HepG2 (cell line): ENCODE measurements around the gene WDR20. TPM values are rescaled to one million over a fixed set of nuclear protein-coding genes. Genes with fewer than 3 reads are reported as not detected.

Source experiments
- ATAC-seq: fragments of 200-7000 bp; cut with Tn5 transposase; 3 replicates; pipeline ENCODE4 v1.9.1; 2020; ENCODE audit warnings: mild to moderate bottlenecking, moderate library complexity
- BruUV-seq: library from RNA; stranded (reverse); fragments of 400-500 nt; replicated peaks from 2 replicates; lab custom pipeline; 2021; lab: Mats Ljungman, UMichigan
- CTCF ChIA-PET: fragments of 300-600 bp; formaldehyde crosslinking; extraction: SDS; loops from one replicate; lab custom pipeline; 2021; ENCODE audit warnings: low total read pairs, inconsistent platforms, low intra/inter-chr PET ratio; lab: Yijun Ruan, JAX
- POLR2A ChIA-PET: fragments of 350-600 bp; sonication (Branson Sonifier 250); formaldehyde crosslinking; loops from one replicate; lab custom pipeline; 2020; ENCODE audit warnings: antibody characterized with exemption, inconsistent platforms; lab: Yijun Ruan, JAX
- DNase-seq: peaks from one replicate; pipeline ENCODE4 v3.0.0-alpha.2; 2015; ENCODE audit warnings: low spot score
- FAIRE-seq: peaks from 3 replicates; lab custom pipeline; 2011; peaks lifted over from hg19 to GRCh38; lab: Jason Lieb, UNC
- H2AFZ ChIP-seq: one replicate; pipeline ENCODE4 v1.6.1; 2011; ENCODE audit warnings: low read length, inconsistent platforms
- H3K27ac ChIP-seq: fragments of 300-600 bp; 3 replicates; pipeline ENCODE4 v1.8.0; 2011; ENCODE audit warnings: mixed run types, mild to moderate bottlenecking, mixed read lengths, low read length, inconsistent platforms; ENCODE audit not compliant: insufficient read depth; ENCODE audit errors: extremely low read length
- H3K27me3 ChIP-seq, 2 experiments: fragments of 200-600 bp in 1 of 2; 2 replicates in 1 of 2; 3 replicates in 1 of 2; pipeline versions ENCODE4 v1.6.0 to v1.8.0; 2011; ENCODE audit warnings: low read length in 2 of 2, mild to moderate bottlenecking in 2 of 2, moderate library complexity in 2 of 2, inconsistent platforms in 1 of 2; ENCODE audit not compliant: insufficient read depth in 2 of 2, control insufficient read depth in 1 of 2
- H3K36me3 ChIP-seq, 2 experiments: fragments of 200-600 bp in 1 of 2; replicated peaks in 1 of 2; 2 replicates in 1 of 2; 3 replicates in 1 of 2; pipeline versions ENCODE4 v1.5.1 to v1.8.0; 2011; ENCODE audit warnings: low read length in 2 of 2, inconsistent platforms in 1 of 2; ENCODE audit not compliant: insufficient read depth in 2 of 2, control insufficient read depth in 1 of 2
- H3K4me1 ChIP-seq: 2 replicates; pipeline ENCODE4 v1.5.1; 2012; ENCODE audit warnings: low read length, inconsistent platforms; ENCODE audit not compliant: insufficient read depth
- H3K4me2 ChIP-seq: 2 replicates; pipeline ENCODE4 v1.6.0; 2011; ENCODE audit warnings: low read depth, low read length, inconsistent platforms
- H3K4me3 ChIP-seq, 3 experiments: fragments of 200-600 bp in 1 of 3; sonication (generic), shearing (Covaris generic) in 1 of 3; replicated peaks in 1 of 3; 2 replicates each; pipeline ENCODE4 v1.5.1; 2011 to 2016; ENCODE audit warnings: low read length in 3 of 3, inconsistent platforms in 2 of 3, low read depth in 2 of 3, mild to moderate bottlenecking in 2 of 3, control low read depth in 1 of 3, mixed read lengths in 1 of 3; ENCODE audit not compliant: insufficient read depth in 1 of 3
- H3K79me2 ChIP-seq: one replicate; pipeline ENCODE4 v1.6.1; 2011; ENCODE audit warnings: low read length, inconsistent platforms; ENCODE audit not compliant: insufficient read depth
- H3K9ac ChIP-seq: 2 replicates; pipeline ENCODE4 v1.6.0; 2011; ENCODE audit warnings: mild to moderate bottlenecking, low read depth, low read length, inconsistent platforms; ENCODE audit not compliant: insufficient read depth
- H3K9me3 ChIP-seq: 2 replicates; pipeline ENCODE4 v1.5.1; 2012; ENCODE audit warnings: mild to moderate bottlenecking, low read length
- H4K20me1 ChIP-seq: 2 replicates; pipeline ENCODE4 v1.6.0; 2011; ENCODE audit warnings: inconsistent platforms, mild to moderate bottlenecking, low read length, moderate library complexity; ENCODE audit not compliant: insufficient read depth
- GATA4 ChIP-seq: sonication (generic); IDR thresholded peaks from 2 replicates; pipeline ENCODE4 v1.6.1; 2016; ENCODE audit warnings: antibody characterized with exemption, low read depth, borderline replicate concordance
- HDAC1 ChIP-seq: sonication (generic); formaldehyde crosslinking; IDR thresholded peaks from 2 replicates; pipeline ENCODE4 v1.5.1; 2020; ENCODE audit warnings: mild to moderate bottlenecking, missing genetic modification reagents
- MTF2 ChIP-seq: sonication (generic); formaldehyde crosslinking; IDR thresholded peaks from 2 replicates; pipeline ENCODE4 v1.5.0; 2020; ENCODE audit warnings: missing genetic modification reagents, borderline replicate concordance
- NFKBIZ ChIP-seq: IDR thresholded peaks from 2 replicates; pipeline ENCODE4 v1.6.1; 2018; ENCODE audit warnings: missing genetic modification reagents, missing compliant biosample characterization
- NPAS2 ChIP-seq: sonication (generic); formaldehyde crosslinking; IDR thresholded peaks from 2 replicates; pipeline ENCODE4 v1.8.0; 2022; ENCODE audit warnings: mild to moderate bottlenecking, missing genetic modification reagents, borderline replicate concordance
- PPARG ChIP-seq: conservative IDR thresholded peaks from 2 replicates; pipeline ENCODE4 v1.6.1; 2016; ENCODE audit warnings: missing biosample characterization, missing genetic modification reagents
- REPIN1 ChIP-seq: sonication (generic); formaldehyde crosslinking; IDR thresholded peaks from 2 replicates; pipeline ENCODE4 v1.8.0; 2022; ENCODE audit warnings: missing genetic modification reagents, low read depth, mild to moderate bottlenecking, borderline replicate concordance
- SCMH1 ChIP-seq: sonication (generic); formaldehyde crosslinking; IDR thresholded peaks from 2 replicates; pipeline ENCODE4 v1.9.0; 2021; ENCODE audit warnings: missing genetic modification reagents, mild to moderate bottlenecking, borderline replicate concordance
- SUZ12 ChIP-seq: fragments of 150-350 bp; IDR thresholded peaks from 2 replicates; pipeline ENCODE4 v1.6.1; 2014; ENCODE audit warnings: low read depth, low read length
- TCF12 ChIP-seq, 2 experiments: fragments of 450-650 bp in 1 of 2; sonication (generic) in 1 of 2; formaldehyde crosslinking in 1 of 2; IDR thresholded peaks; 2 replicates each; pipeline versions ENCODE4 v1.6.1 to v1.8.0; 2017 to 2022; ENCODE audit warnings: antibody characterized with exemption in 1 of 2, mild to moderate bottlenecking in 1 of 2, missing genetic modification reagents in 1 of 2, moderate library complexity in 1 of 2
- TEAD2 ChIP-seq: sonication (generic); formaldehyde crosslinking; IDR thresholded peaks from 2 replicates; pipeline ENCODE4 v1.9.0; 2021; ENCODE audit warnings: missing genetic modification reagents
- ZBTB3 ChIP-seq: sonication (generic); formaldehyde crosslinking; IDR thresholded peaks from 2 replicates; pipeline ENCODE4 v1.4.0; 2020; ENCODE audit warnings: low read depth, mild to moderate bottlenecking, moderate library complexity, missing genetic modification reagents, borderline replicate concordance
- ZNF232 ChIP-seq: sonication (generic); formaldehyde crosslinking; IDR thresholded peaks from 2 replicates; pipeline ENCODE4 v1.4.0; 2020; ENCODE audit warnings: missing genetic modification reagents, borderline replicate concordance
- ZNF292 ChIP-seq: sonication (generic); formaldehyde crosslinking; IDR thresholded peaks from 2 replicates; pipeline ENCODE4 v1.8.1; 2022; ENCODE audit warnings: mild to moderate bottlenecking, low read depth, missing genetic modification reagents, borderline replicate concordance
- ZNF333 ChIP-seq: sonication (generic); formaldehyde crosslinking; IDR thresholded peaks from 2 replicates; pipeline ENCODE4 v1.4.0; 2020; ENCODE audit warnings: mild to moderate bottlenecking, missing genetic modification reagents, borderline replicate concordance
- ZNF354B ChIP-seq: sonication (generic); formaldehyde crosslinking; IDR thresholded peaks from 2 replicates; pipeline ENCODE4 v1.8.0; 2022; ENCODE audit warnings: mild to moderate bottlenecking, missing genetic modification reagents
- ZSCAN30 ChIP-seq: sonication (generic); formaldehyde crosslinking; IDR thresholded peaks from 2 replicates; pipeline ENCODE4 v1.5.0; 2020; ENCODE audit warnings: mild to moderate bottlenecking, missing genetic modification reagents
- in situ Hi-C: cut with HindIII; loops from 2 replicates; pipeline ENCODE4 v1.10.0; 2017; ENCODE audit warnings: low pct_unique_long_range_greater_than_20kb; ENCODE audit not compliant: extremely low pct_ligation_motif_present
- intact Hi-C: fragments of 100-400 bp; cut with micrococcal nuclease; formaldehyde crosslinking; loops from one replicate; pipeline ENCODE4 v1.10.0; 2022; ENCODE audit not compliant: unreplicated experiment
- polyA plus RNA-seq, 8 experiments: library from polyadenylated mRNA; depleted of rRNA in 3 of 8; stranded (reverse) in 7 of 8; unstranded in 1 of 8; fragments of >200 nt; fragmentation: Illumina TruSeq in 4 of 8; extraction: Trizol in 4 of 8; gene quantifications; 2 replicates each; pipeline versions ENCODE4 v1.2.1 to v1.2.3, GENCODE V29; 2011 to 2016; ENCODE audit warnings: low read depth in 4 of 8, missing spikeins in 1 of 8, mixed read lengths in 1 of 8; ENCODE audit not compliant: insufficient read depth in 1 of 8
- total RNA-seq, 5 experiments: library from RNA; depleted of rRNA; stranded (reverse); fragments of >200 nt; fragmentation: Illumina TruSeq; extraction: Trizol; gene quantifications; 2 replicates each; pipeline ENCODE4 v1.2.3, GENCODE V29; 2016; ENCODE audit warnings: low read depth in 1 of 5
- TF ChIP-seq, protein P1 (sequence below): sonication (generic); formaldehyde crosslinking; IDR thresholded peaks from 2 replicates; pipeline ENCODE4 v1.8.0; 2022; ENCODE audit warnings: missing genetic modification reagents, low read depth, mild to moderate bottlenecking, borderline replicate concordance
- TF ChIP-seq, protein P2 (sequence below): sonication (generic); formaldehyde crosslinking; IDR thresholded peaks from 2 replicates; pipeline ENCODE4 v1.4.0; 2020; ENCODE audit warnings: mild to moderate bottlenecking, missing genetic modification reagents
- TF ChIP-seq, protein P3 (sequence below): sonication (generic); formaldehyde crosslinking; IDR thresholded peaks from 2 replicates; pipeline ENCODE4 v1.5.1; 2020; ENCODE audit warnings: missing genetic modification reagents, mild to moderate bottlenecking, borderline replicate concordance
- TF ChIP-seq, protein P4 (sequence below): sonication (generic); formaldehyde crosslinking; IDR thresholded peaks from 2 replicates; pipeline ENCODE4 v1.4.0; 2020; ENCODE audit warnings: mild to moderate bottlenecking, missing genetic modification reagents

WDR20 gene
- total and polyA plus RNA-seq, 2 of the 13 experiments (the other 11 are each of a cell fraction or from before 2014, with no cell fraction given): 10.4 to 23.2 TPM

DNA sequence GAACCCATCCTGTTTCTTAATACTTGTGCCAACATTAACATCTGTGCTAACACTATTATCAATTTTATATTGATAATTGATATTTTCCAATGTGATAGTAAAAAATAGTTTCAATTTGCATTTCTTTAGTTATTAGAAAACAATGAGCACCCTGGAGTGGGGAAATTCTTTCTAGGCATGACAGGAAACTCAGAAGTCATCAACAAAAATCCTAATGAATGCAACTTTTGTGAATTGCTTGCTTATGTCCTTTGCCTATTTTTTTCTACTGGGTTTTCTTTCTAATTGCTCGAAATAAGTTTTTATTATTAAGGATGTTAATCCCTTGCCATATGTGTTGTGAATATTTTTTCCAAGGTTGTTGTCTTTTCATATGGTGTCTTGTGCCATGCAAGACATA is 18.1 kb upstream of the WDR20 start (continued):
- TF ChIP-seq ZSCAN30 (CRISPR knock-in tag): no peak
- TF ChIP-seq REPIN1: no peak
- no peak for TF ChIP-seq GATA4
- no peak for TF ChIP-seq HDAC1 (CRISPR knock-in tag)
- no peak for TF ChIP-seq TEAD2 (CRISPR knock-in tag)
- no peak for TF ChIP-seq MTF2
- no peak for TF ChIP-seq SUZ12
- no peak for TF ChIP-seq TCF12 (IDR thresholded peaks at IDR 0.05)
- TF ChIP-seq TCF12 (CRISPR knock-in tag; IDR thresholded peaks at IDR 0.05): no peak
- TF ChIP-seq, protein P1, sequence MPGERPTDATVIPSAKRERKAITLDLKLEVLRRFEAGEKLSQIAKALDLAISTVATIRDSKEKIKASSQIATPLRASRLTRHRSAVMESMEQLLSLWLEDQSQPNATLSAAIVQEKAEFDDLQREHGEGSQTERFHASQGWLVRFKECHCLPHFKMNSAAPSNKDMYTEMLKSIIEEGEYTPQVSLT (CRISPR knock-in tag): no peak
- no peak for TF ChIP-seq ZNF232 (CRISPR knock-in tag)
- TF ChIP-seq NFKBIZ: no peak
- TF ChIP-seq ZBTB3 (CRISPR knock-in tag): no peak
- TF ChIP-seq PPARG (CRISPR knock-in tag): no peak
- TF ChIP-seq, protein P2, sequence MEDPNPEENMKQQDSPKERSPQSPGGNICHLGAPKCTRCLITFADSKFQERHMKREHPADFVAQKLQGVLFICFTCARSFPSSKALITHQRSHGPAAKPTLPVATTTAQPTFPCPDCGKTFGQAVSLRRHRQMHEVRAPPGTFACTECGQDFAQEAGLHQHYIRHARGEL (CRISPR knock-in tag): no peak
- TF ChIP-seq, all 625 proteins: peak for 0

DNA sequence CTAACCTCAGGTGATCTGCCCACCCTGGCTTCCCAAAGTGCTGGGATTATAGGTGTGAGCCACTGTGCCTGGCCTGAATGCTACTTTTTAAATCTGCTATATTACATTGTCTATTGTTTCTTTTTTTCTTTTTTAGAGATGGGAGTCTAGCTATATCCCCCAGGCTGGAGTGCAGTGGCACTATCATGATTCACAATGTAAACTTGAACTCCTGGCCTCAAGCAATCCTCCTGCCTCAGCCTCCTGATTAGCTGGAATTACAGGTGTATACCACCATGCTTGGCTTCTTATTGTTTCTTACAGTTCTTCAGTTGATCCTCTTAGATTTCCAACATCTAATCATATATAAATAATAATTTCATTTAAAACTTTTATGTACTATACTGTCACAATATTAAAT is 15.3 kb upstream of the WDR20 start:
- DNase-seq (no peak), ATAC-seq (no peak), FAIRE-seq (no peak)
- POLR2A ChIA-PET: no interaction called here
- H3K4me3 ChIP-seq: no peak overlapping the region
- no TSS peak for BruUV-seq
- no peaks in the 10 kb centered on the region for H3K9me3 ChIP-seq
- no peak overlapping the region for H3K27ac ChIP-seq
- H2AFZ ChIP-seq: no peak overlapping the region
- H3K4me1 ChIP-seq: no peaks in the 10 kb centered on the region
- no peaks in the 10 kb centered on the region for H3K79me2 ChIP-seq
- H3K36me3 ChIP-seq: no peaks in the 10 kb centered on the region
- no peaks in the 10 kb centered on the region for H3K27me3 ChIP-seq
- CTCF ChIA-PET: no interaction called here
- no peak overlapping the region for H3K4me2 ChIP-seq
- H3K9ac ChIP-seq: no peak overlapping the region
- intact Hi-C loops: no loop called here
- in situ Hi-C loops: no loop called here
- no peaks in the 10 kb centered on the region for H4K20me1 ChIP-seq
- TF ChIP-seq NPAS2: no peak
- TF ChIP-seq, protein P3, sequence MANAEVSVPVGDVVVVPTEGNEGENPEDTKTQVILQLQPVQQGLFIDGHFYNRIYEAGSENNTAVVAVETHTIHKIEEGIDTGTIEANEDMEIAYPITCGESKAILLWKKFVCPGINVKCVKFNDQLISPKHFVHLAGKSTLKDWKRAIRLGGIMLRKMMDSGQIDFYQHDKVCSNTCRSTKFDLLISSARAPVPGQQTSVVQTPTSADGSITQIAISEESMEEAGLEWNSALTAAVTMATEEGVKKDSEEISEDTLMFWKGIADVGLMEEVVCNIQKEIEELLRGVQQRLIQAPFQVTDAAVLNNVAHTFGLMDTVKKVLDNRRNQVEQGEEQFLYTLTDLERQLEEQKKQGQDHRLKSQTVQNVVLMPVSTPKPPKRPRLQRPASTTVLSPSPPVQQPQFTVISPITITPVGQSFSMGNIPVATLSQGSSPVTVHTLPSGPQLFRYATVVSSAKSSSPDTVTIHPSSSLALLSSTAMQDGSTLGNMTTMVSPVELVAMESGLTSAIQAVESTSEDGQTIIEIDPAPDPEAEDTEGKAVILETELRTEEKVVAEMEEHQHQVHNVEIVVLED (CRISPR knock-in tag): no peak
- no peak for TF ChIP-seq SCMH1 (CRISPR knock-in tag)
- TF ChIP-seq ZNF292: no peak
- TF ChIP-seq ZNF333 (CRISPR knock-in tag): no peak
- TF ChIP-seq, protein P4, sequence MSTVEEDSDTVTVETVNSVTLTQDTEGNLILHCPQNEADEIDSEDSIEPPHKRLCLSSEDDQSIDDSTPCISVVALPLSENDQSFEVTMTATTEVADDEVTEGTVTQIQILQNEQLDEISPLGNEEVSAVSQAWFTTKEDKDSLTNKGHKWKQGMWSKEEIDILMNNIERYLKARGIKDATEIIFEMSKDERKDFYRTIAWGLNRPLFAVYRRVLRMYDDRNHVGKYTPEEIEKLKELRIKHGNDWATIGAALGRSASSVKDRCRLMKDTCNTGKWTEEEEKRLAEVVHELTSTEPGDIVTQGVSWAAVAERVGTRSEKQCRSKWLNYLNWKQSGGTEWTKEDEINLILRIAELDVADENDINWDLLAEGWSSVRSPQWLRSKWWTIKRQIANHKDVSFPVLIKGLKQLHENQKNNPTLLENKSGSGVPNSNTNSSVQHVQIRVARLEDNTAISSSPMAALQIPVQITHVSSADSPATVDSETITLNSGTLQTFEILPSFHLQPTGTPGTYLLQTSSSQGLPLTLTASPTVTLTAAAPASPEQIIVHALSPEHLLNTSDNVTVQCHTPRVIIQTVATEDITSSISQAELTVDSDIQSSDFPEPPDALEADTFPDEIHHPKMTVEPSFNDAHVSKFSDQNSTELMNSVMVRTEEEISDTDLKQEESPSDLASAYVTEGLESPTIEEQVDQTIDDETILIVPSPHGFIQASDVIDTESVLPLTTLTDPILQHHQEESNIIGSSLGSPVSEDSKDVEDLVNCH (CRISPR knock-in tag): no peak
- TF ChIP-seq ZNF354B (CRISPR knock-in tag): no peak
